HepG2 (cell line): ENCODE data around the gene ZNF189. TPM values are rescaled to one million over a fixed set of nuclear protein-coding genes. Genes with fewer than 3 reads are reported as not detected.

Experiments used
- ATF4 ChIP-seq, 2 experiments: fragments of 450-650 bp in 1 of 2; sonication (generic) in 1 of 2; formaldehyde crosslinking; IDR thresholded peaks; 2 replicates each; pipeline versions ENCODE4 v1.5.0 to v1.8.0; 2020 to 2022; ENCODE audit warnings: mild to moderate bottlenecking in 1 of 2, missing genetic modification reagents in 1 of 2
- CEBPB ChIP-seq: IDR thresholded peaks from 2 replicates; pipeline ENCODE4 v1.6.1; 2011; ENCODE audit warnings: low read depth, low read length, improper control_type of control experiment, borderline replicate concordance
- CHCHD3 ChIP-seq: sonication (generic); formaldehyde crosslinking; IDR thresholded peaks from 2 replicates; pipeline ENCODE4 v1.8.0; 2022; ENCODE audit warnings: mild to moderate bottlenecking, missing genetic modification reagents, moderate library complexity
- EED ChIP-seq: sonication (generic); formaldehyde crosslinking; IDR thresholded peaks from 2 replicates; pipeline ENCODE4 v1.5.0; 2020; ENCODE audit warnings: mild to moderate bottlenecking, missing genetic modification reagents
- ETV5 ChIP-seq: IDR thresholded peaks from 2 replicates; pipeline ENCODE4 v1.6.1; 2018; ENCODE audit warnings: missing biosample characterization, missing genetic modification reagents, inconsistent platforms, borderline replicate concordance
- FOXA1 ChIP-seq, 2 experiments: fragments of 450-650 bp in 1 of 2; sonication (generic) in 1 of 2; formaldehyde crosslinking in 1 of 2; IDR thresholded peaks; 2 replicates each; pipeline versions ENCODE4 v1.4.0 to v1.6.1; 2016 to 2020; ENCODE audit warnings: missing genetic modification reagents in 1 of 2
- GABPB1 ChIP-seq: IDR thresholded peaks from 2 replicates; pipeline ENCODE4 v1.6.1; 2016; ENCODE audit warnings: mild to moderate bottlenecking, missing genetic modification reagents, moderate library complexity, missing compliant biosample characterization
- GATAD1 ChIP-seq: IDR thresholded peaks from 2 replicates; pipeline ENCODE4 v1.6.1; 2016; ENCODE audit warnings: missing genetic modification reagents, missing compliant biosample characterization
- HMG20A ChIP-seq: IDR thresholded peaks from 2 replicates; pipeline ENCODE4 v1.6.1; 2016; ENCODE audit warnings: borderline replicate concordance
- IKZF1 ChIP-seq: fragments of 450-650 bp; IDR thresholded peaks from 2 replicates; pipeline ENCODE4 v1.7.1; 2016
- JUN ChIP-seq: sonication (generic); formaldehyde crosslinking; IDR thresholded peaks from 2 replicates; pipeline ENCODE4 v1.4.0; 2020; ENCODE audit warnings: mild to moderate bottlenecking, missing genetic modification reagents
- KMT2B ChIP-seq: IDR thresholded peaks from 2 replicates; pipeline ENCODE4 v1.6.1; 2016; ENCODE audit warnings: missing genetic modification reagents, missing compliant biosample characterization
- MAFG ChIP-seq: sonication (generic); formaldehyde crosslinking; IDR thresholded peaks from 2 replicates; pipeline ENCODE4 v1.5.1; 2020; ENCODE audit warnings: mild to moderate bottlenecking, missing genetic modification reagents
- MATR3 ChIP-seq: sonication (generic); formaldehyde crosslinking; IDR thresholded peaks from 2 replicates; pipeline ENCODE4 v1.4.0; 2020; ENCODE audit warnings: missing genetic modification reagents
- MBNL3 ChIP-seq: fragments of 250-450 bp; sonication (Bioruptor Pico); conservative IDR thresholded peaks from 2 replicates; pipeline ENCODE4 v1.8.0; 2022; ENCODE audit warnings: mild to moderate bottlenecking, inconsistent platforms
- MXD4 ChIP-seq: IDR thresholded peaks from 2 replicates; pipeline ENCODE4 v1.6.1; 2016; ENCODE audit warnings: mild to moderate bottlenecking, missing biosample characterization, missing genetic modification reagents
- MXI1 ChIP-seq: IDR thresholded peaks from 3 replicates; pipeline ENCODE4 v1.6.1; 2012; ENCODE audit warnings: low read depth, low read length, inconsistent platforms, borderline replicate concordance
- RNF2 ChIP-seq: fragments of 450-650 bp; conservative IDR thresholded peaks from 2 replicates; pipeline ENCODE4 v1.6.1; 2016; ENCODE audit warnings: low read depth
- SCMH1 ChIP-seq: sonication (generic); formaldehyde crosslinking; IDR thresholded peaks from 2 replicates; pipeline ENCODE4 v1.9.0; 2021; ENCODE audit warnings: missing genetic modification reagents, mild to moderate bottlenecking, borderline replicate concordance
- SMAD3 ChIP-seq: sonication (generic); formaldehyde crosslinking; IDR thresholded peaks from 2 replicates; pipeline ENCODE4 v1.4.0; 2020; ENCODE audit warnings: missing genetic modification reagents
- SRF ChIP-seq: IDR thresholded peaks from 2 replicates; pipeline ENCODE4 v1.6.1; 2011; ENCODE audit warnings: mild to moderate bottlenecking, low read depth, low read length, moderate library complexity
- TBX2 ChIP-seq: sonication (generic); formaldehyde crosslinking; IDR thresholded peaks from 2 replicates; pipeline ENCODE4 v1.5.0; 2020; ENCODE audit warnings: missing genetic modification reagents, mild to moderate bottlenecking, borderline replicate concordance
- ZMYM3 ChIP-seq: sonication (generic); formaldehyde crosslinking; IDR thresholded peaks from 2 replicates; pipeline ENCODE4 v1.5.1; 2020; ENCODE audit warnings: mild to moderate bottlenecking, missing genetic modification reagents
- ZNF124 ChIP-seq: sonication (generic); formaldehyde crosslinking; IDR thresholded peaks from 2 replicates; pipeline ENCODE4 v1.4.0; 2020; ENCODE audit warnings: missing genetic modification reagents
- ZNF619 ChIP-seq: sonication (generic); formaldehyde crosslinking; IDR thresholded peaks from 2 replicates; pipeline ENCODE4 v1.4.0; 2020; ENCODE audit warnings: mild to moderate bottlenecking, missing genetic modification reagents
- ZNF713 ChIP-seq: sonication (generic); formaldehyde crosslinking; IDR thresholded peaks from 2 replicates; pipeline ENCODE4 v1.4.0; 2020; ENCODE audit warnings: mild to moderate bottlenecking, missing genetic modification reagents
- polyA plus RNA-seq, 8 experiments: library from polyadenylated mRNA; depleted of rRNA in 3 of 8; stranded (reverse) in 7 of 8; unstranded in 1 of 8; fragments of >200 nt; fragmentation: Illumina TruSeq in 4 of 8; extraction: Trizol in 4 of 8; gene quantifications; 2 replicates each; pipeline versions ENCODE4 v1.2.1 to v1.2.3, GENCODE V29; 2011 to 2016; ENCODE audit warnings: low read depth in 4 of 8, missing spikeins in 1 of 8, mixed read lengths in 1 of 8; ENCODE audit not compliant: insufficient read depth in 1 of 8
- total RNA-seq, 5 experiments: library from RNA; depleted of rRNA; stranded (reverse); fragments of >200 nt; fragmentation: Illumina TruSeq; extraction: Trizol; gene quantifications; 2 replicates each; pipeline ENCODE4 v1.2.3, GENCODE V29; 2016; ENCODE audit warnings: low read depth in 1 of 5
- TF ChIP-seq, protein P1 (sequence below): sonication (generic); formaldehyde crosslinking; IDR thresholded peaks from 2 replicates; pipeline ENCODE4 v1.4.0; 2020; ENCODE audit warnings: missing genetic modification reagents
- TF ChIP-seq, protein P2 (sequence below): sonication (generic); formaldehyde crosslinking; IDR thresholded peaks from 2 replicates; pipeline ENCODE4 v1.4.0; 2020; ENCODE audit warnings: missing genetic modification reagents, mild to moderate bottlenecking, borderline replicate concordance
- TF ChIP-seq, protein P3 (sequence below): sonication (generic); formaldehyde crosslinking; IDR thresholded peaks from 2 replicates; pipeline ENCODE4 v1.8.0; 2022; ENCODE audit warnings: mild to moderate bottlenecking, missing genetic modification reagents, borderline replicate concordance

Gene ZNF189
- total and polyA plus RNA-seq, 2 of the 13 experiments (the other 11 are each of a cell fraction or from before 2014, with no cell fraction given), result 8.4 to 50.0 TPM

- TF ChIP-seq, protein P1, sequence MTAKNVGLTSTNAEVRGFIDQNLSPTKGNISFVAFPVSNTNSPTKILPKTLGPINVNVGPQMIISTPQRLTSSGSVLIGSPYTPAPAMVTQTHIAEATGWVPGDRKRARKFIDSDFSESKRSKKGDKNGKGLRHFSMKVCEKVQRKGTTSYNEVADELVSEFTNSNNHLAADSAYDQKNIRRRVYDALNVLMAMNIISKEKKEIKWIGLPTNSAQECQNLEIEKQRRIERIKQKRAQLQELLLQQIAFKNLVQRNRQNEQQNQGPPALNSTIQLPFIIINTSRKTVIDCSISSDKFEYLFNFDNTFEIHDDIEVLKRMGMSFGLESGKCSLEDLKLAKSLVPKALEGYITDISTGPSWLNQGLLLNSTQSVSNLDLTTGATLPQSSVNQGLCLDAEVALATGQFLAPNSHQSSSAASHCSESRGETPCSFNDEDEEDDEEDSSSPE, result no peak
- TF ChIP-seq MATR3 (no peak), ZNF619 (CRISPR knock-in tag) (no peak), GABPB1 (CRISPR knock-in tag) (no peak), FOXA1 (IDR thresholded peaks at IDR 0.05) (no peak), FOXA1 (CRISPR knock-in tag; IDR thresholded peaks at IDR 0.05) (no peak), ZNF124 (0 out of 2 replicates have a peak, but pooled peaks have one; percentile 26), ETV5 (no peak), HMG20A (CRISPR knock-in tag) (0 out of 2 replicates have a peak, but pooled peaks have one; percentile 14), IKZF1 (no peak), SRF (no peak), EED (CRISPR knock-in tag) (no peak), GATAD1 (no peak), CEBPB (no peak), JUN (no peak), SMAD3 (CRISPR knock-in tag) (0 out of 2 replicates have a peak, but pooled peaks have one; percentile 26), ZMYM3 (CRISPR knock-in tag) (no peak), ATF4 (CRISPR knock-in tag; IDR thresholded peaks at IDR 0.05) (no peak), MAFG (CRISPR knock-in tag) (no peak), MXD4 (CRISPR knock-in tag) (no peak), MXI1 (no peak), SCMH1 (CRISPR knock-in tag) (no peak), TBX2 (CRISPR knock-in tag) (no peak), MBNL3 (CRISPR knock-in tag) (no peak), KMT2B (CRISPR knock-in tag) (0 out of 2 replicates have a peak, but pooled peaks have one; percentile 31), CHCHD3 (CRISPR knock-in tag) (no peak), RNF2 (no peak), ZNF713 (CRISPR knock-in tag) (no peak)
- TF ChIP-seq, protein P2, sequence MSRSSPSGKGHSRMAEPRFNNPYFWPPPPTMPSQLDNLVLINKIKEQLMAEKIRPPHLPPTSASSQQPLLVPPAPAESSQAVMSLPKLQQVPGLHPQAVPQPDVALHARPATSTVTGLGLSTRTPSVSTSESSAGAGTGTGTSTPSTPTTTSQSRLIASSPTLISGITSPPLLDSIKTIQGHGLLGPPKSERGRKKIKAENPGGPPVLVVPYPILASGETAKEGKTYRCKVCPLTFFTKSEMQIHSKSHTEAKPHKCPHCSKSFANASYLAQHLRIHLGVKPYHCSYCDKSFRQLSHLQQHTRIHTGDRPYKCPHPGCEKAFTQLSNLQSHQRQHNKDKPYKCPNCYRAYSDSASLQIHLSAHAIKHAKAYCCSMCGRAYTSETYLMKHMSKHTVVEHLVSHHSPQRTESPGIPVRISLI, result no peak
- TF ChIP-seq, protein P3, sequence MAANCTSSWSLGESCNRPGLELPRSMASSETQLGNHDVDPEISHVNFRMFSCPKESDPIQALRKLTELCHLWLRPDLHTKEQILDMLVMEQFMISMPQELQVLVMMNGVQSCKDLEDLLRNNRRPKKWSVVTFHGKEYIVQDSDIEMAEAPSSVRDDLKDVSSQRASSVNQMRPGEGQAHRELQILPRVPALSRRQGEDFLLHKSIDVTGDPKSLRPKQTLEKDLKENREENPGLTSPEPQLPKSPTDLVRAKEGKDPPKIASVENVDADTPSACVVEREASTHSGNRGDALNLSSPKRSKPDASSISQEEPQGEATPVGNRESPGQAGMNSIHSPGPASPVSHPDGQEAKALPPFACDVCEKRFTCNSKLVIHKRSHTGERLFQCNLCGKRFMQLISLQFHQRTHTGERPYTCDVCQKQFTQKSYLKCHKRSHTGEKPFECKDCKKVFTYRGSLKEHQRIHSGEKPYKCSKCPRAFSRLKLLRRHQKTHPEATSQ (CRISPR knock-in tag), result no peak
These were observed 58.4 kb downstream of the ZNF189 start (continued) for GRCh38 chr9:101457003-101457402.
